ENCODE measurements around the gene TRIM28. TPM values are rescaled to one million over a fixed set of nuclear protein-coding genes. Genes with fewer than 3 reads are reported as not detected.

The TRIM28 gene
- total and polyA plus RNA-seq, 2 experiments from 2014 or later, result 303 to 650 TPM

- TF ChIP-seq, protein P1, sequence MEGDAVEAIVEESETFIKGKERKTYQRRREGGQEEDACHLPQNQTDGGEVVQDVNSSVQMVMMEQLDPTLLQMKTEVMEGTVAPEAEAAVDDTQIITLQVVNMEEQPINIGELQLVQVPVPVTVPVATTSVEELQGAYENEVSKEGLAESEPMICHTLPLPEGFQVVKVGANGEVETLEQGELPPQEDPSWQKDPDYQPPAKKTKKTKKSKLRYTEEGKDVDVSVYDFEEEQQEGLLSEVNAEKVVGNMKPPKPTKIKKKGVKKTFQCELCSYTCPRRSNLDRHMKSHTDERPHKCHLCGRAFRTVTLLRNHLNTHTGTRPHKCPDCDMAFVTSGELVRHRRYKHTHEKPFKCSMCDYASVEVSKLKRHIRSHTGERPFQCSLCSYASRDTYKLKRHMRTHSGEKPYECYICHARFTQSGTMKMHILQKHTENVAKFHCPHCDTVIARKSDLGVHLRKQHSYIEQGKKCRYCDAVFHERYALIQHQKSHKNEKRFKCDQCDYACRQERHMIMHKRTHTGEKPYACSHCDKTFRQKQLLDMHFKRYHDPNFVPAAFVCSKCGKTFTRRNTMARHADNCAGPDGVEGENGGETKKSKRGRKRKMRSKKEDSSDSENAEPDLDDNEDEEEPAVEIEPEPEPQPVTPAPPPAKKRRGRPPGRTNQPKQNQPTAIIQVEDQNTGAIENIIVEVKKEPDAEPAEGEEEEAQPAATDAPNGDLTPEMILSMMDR (IDR thresholded peaks at IDR 0.05; ENCODE audit: low read depth, low read length), result no peak
- no peaks in the 10 kb centered on the region for H3K27me3 ChIP-seq
- peak overlapping the region; percentile 94 for H3K27ac ChIP-seq
- no peak overlapping the region for H3K4me3 ChIP-seq
- no peaks in the 10 kb centered on the region for H3K9me3 ChIP-seq (ENCODE audit: low read depth)
- no peak for DNase-seq (ENCODE audit: low read depth in 1 of 2, low spot score in 1 of 2)
- H3K36me3 ChIP-seq, result peaks cover 4% of the 10 kb centered on the region
- H3K4me1 ChIP-seq (ENCODE audit: low read depth), result peaks cover 6% of the 10 kb centered on the region
These were observed 35.7 kb downstream of the TRIM28 start for GRCh38 chr19:58579473-58580142.

DNA sequence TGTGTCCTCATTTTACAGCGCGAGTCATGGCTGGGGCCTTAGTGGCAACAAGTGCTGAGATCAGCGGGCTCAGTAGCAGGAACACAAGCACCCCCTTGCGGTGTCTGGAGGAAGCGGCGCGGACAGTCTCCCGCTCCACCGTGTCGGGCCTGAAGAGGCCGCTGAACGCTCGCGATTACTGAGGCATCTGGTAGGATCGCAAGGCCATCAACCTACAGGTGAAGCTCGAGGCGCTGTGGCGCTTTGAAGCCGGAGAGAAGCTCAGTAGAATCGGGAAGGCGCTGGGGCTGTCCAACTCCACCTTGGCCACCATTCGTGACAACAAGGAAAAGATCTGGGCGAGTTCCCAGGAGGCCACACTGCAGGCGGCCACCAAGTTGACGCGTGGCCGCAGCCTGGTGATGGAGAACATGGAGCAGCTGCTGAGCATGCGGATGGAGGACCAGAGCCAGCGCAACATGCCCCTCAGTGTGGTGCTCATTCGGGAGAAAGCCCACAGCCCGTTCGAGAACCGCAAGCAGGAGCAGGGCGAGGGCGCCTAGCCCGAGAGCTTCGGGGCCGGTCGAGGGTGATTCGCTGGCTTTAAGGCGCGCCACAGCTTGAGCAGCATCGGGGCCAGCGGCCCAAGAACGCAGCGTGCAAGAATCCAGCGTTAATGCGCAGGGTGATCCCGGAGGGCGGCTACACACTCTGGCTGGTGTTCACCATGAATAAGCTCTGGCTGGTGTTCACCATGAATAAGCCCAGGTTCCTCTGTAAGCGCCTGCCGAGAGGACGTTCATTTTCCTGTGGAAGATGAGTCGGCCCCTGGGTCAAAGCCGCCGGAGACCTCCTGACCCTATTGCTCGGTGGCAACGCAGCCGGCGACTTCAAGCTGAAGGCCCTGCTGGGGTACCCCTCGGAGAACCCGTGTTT, 37.6 kb downstream of the TRIM28 start:
- peak; percentile 90 to 94 for DNase-seq (ENCODE audit: low read depth in 1 of 2, low spot score in 1 of 2)
- H3K27ac ChIP-seq, result peak overlapping the region; percentile 94
- TF ChIP-seq, protein P1 (IDR thresholded peaks at IDR 0.05; ENCODE audit: low read depth, low read length), result peak; percentile 98

GRCh38 chr19:58582985-58583384, 39.1 kb downstream of the TRIM28 start:
- no peaks in the 10 kb centered on the region for H3K9me3 ChIP-seq (ENCODE audit: low read depth)
- H3K27me3 ChIP-seq, result no peaks in the 10 kb centered on the region
- peaks cover 4% of the 10 kb centered on the region for H3K36me3 ChIP-seq
- no peak overlapping the region for H3K27ac ChIP-seq
- H3K4me3 ChIP-seq, result no peak overlapping the region
- DNase-seq (ENCODE audit: low read depth in 1 of 2, low spot score in 1 of 2), result no peak
- H3K4me1 ChIP-seq (ENCODE audit: low read depth), result peaks cover 7% of the 10 kb centered on the region
- TF ChIP-seq, protein P1 (IDR thresholded peaks at IDR 0.05; ENCODE audit: low read depth, low read length), result no peak

More for the DNA sequence above, 37.6 kb downstream of the TRIM28 start:
- no peak overlapping the region for H3K4me3 ChIP-seq
- no peaks in the 10 kb centered on the region for H3K27me3 ChIP-seq
- H3K9me3 ChIP-seq (ENCODE audit: low read depth), result no peaks in the 10 kb centered on the region
- peaks cover 7% of the 10 kb centered on the region for H3K4me1 ChIP-seq (ENCODE audit: low read depth)
- peaks cover 4% of the 10 kb centered on the region for H3K36me3 ChIP-seq

DNA sequence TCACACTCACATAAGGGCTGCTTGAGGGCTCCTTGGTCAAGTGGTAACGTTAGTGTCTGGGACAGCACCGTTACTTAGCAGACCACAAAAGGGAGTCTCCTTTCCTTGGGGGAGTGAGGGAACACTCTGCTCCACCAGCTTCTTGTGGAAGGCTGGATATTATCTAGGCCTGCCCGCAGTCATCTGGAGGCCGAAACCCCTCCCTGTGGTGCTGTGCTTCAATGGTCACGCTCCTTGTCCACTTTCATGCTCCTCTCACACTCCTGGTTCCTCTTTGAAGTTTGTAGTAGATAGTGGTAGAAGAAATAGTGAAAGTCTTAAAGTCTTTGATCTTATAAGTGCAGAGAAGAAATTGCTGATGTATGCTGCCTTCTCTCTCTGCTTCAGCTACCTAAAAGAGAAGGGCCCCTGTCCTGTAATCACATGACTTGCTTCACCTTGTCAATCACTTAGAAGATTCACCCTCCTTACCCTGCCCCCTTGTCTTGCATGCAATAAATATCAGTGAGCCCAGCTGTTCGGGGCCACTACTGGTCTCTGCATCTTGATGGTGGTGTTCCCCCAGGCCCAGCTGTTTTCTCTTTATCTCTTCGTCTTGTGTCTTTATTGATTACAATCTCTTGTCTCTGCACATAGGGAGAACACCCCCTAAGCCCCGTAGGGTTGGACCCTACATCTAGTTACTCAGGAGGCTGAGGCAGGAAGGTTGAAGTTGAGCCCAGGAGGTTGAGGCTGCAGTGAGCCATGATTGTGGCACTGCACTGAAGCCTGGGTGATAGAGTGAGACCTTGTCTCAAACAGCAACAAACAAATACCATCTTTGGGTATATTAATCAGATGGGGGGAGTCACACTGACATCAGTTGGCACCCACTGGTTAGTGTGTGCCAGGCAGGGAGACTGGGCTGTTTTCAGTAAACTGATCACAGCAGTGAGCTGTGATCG, 40.9 kb downstream of the TRIM28 start:
- Histone ChIP-seq H3K4me1 (ENCODE audit: low read depth) (peaks cover 7% of the 10 kb centered on the region), H3K9me3 (ENCODE audit: low read depth) (no peaks in the 10 kb centered on the region), H3K27me3 (no peaks in the 10 kb centered on the region), H3K4me3 (no peak overlapping the region), H3K27ac (peak overlapping the region; percentile 63), H3K36me3 (peaks cover 4% of the 10 kb centered on the region)
- TF ChIP-seq, protein P1 (IDR thresholded peaks at IDR 0.05; ENCODE audit: low read depth, low read length), result no peak
- DNase-seq (ENCODE audit: low read depth in 1 of 2, low spot score in 1 of 2), result no peak
